GM18868 (cell line): ENCODE measurements around the gene FUT7.
"Not testable (repeated sequence)": the region's sequence is repeated elsewhere in the genome, so short reads cannot be mapped to it uniquely, and the experiment has no call there.

Experiments used
- ATAC-seq: cut with Tn5 transposase; IDR thresholded peaks from one replicate; pipeline ENCODE4 v1.9.1; 2021; ENCODE audit warnings: mild to moderate bottlenecking, moderate library complexity; ENCODE audit not compliant: unreplicated experiment

FUT7 gene

DNA sequence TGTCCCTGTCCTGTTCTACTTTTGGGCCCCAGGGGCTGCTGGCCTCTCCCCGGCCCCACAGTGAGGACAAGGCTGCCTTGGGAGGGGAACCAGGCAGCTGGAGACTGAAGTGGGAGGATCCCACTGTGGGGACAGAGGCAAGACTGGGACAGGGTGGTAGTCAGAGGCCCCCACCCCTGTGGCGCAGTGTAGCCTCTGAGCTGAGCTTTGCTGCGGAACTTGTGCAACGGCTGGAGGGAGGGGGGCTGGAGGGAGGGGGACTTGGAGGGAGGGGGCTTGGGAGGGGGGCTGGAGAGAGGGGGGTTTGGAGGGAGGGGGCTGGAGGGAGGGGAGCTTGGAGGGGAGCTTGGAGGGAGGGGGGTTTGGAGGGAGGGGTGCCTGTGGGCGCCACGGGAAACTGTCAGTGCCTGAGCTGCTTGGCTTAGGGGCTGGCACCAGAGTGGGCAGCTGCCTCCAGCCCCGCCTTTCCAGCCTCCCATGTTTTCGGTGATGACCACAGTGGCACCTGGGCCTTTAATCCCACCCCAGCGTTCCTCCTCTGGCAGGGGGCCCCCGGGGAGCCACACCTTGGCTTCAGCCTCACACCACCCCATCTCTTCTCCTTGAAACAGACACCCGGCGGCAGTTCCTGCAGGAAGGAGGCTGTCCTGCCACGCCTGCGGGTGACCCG is 2.3 kb upstream of the FUT7 start:
- ATAC-seq: no peak

DNA sequence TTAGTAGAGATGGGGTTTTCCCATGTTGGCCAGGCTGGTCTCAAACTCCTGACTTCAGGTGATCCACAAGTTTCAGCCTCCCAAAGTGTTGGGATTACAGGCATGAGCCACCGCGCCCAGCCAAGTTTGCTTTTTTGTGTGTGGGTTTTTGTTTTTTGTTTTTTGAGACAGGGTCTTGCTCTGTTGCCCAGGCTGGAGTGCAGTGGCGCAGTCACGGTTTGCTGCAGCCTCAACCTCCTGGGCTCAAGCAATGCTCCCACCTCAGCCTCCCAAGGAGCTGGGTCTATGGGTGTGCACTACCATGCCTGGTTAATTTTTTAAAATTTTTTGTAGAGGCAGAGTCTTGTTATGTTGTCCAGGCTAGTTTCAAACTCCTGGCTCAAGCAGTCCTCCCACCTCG is 1.6 kb upstream of the FUT7 start:
- ATAC-seq: not testable (repeated sequence)

DNA sequence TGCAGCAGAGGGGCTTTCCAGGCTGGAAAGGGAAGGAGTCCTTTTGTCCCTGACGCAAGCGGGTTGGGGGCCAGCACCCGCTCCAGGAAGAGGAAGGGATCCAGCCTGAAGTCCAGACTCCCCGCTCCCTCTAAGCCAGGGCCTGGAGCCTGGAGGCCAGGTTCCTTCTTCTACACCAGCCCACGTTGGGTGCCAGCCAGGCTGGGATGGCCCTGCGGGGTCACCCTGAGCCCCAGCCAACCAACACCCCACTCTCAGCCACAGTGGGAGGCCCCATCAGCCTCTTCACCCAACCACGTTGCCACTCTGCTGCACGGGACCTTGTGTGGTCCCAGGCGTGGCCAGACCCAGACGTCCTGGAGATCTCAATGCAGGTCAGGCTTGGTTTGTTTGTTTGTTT is 970 bp upstream of the FUT7 start:
- ATAC-seq: no peak

GRCh38 chr9:137030538-137031527 is 1.1 kb downstream of the FUT7 start:
- no peak for ATAC-seq

GRCh38 chr9:137030006-137030405 is 1.9 kb downstream of the FUT7 start:
- no peak for ATAC-seq

- no peak for ATAC-seq
Observed at GRCh38 chr9:137029058-137029936, 2.6 kb downstream of the FUT7 start.

DNA sequence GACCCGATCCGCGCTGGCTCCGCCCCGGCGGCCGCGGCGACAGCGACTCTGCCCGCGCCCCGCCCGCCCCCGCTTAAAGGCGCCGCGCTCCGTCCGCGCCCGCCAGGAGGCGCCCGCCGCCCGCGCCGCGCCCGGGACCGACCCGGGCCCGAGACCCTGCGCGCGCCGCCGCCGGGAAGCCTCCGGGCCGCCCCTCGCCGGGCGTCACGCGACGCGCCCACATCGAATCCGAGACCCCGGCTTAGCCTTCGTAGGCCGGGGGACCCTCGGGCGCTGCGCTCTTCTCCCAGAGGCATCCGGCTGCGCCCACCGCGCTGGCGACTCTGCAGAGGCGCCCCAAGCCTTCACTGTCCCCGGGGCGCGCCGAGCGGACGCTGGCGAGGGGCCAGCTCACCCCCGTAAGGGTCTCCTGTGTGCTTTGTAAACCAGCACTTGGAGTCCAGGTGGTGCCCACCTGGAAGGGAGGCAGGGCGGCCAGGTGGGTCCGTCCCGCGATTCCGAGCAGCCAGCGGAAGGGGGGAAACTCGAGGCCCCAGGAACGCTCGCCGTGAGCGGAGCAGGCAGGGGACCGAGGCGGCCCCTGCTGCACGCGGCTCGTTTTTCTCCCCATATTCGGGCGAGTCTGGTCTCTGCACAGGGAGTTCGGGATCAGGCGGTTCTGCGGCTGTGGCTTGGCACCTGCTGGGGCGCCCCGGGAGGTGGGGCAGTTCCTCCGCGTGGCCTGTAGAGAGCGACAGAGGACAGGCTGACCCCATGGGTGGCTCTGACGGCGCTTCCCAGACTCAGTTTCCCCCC is 3.4 kb downstream of the FUT7 start:
- ATAC-seq: no peak

- ATAC-seq: no peak
Observed at GRCh38 chr9:137027369-137028262, 4.3 kb downstream of the FUT7 start, which contains the start of gene ABCA2. Gene ABCA2, minus strand, starts transcription at chr9:137028237. Its CDS starts 97 bp downstream, at chr9:137028140.

GRCh38 chr9:137026828-137027227 is 5.1 kb downstream of the FUT7 start:
- no peak for ATAC-seq

- no peak for ATAC-seq
Observed at GRCh38 chr9:137026384-137026783, 5.5 kb downstream of the FUT7 start.

DNA sequence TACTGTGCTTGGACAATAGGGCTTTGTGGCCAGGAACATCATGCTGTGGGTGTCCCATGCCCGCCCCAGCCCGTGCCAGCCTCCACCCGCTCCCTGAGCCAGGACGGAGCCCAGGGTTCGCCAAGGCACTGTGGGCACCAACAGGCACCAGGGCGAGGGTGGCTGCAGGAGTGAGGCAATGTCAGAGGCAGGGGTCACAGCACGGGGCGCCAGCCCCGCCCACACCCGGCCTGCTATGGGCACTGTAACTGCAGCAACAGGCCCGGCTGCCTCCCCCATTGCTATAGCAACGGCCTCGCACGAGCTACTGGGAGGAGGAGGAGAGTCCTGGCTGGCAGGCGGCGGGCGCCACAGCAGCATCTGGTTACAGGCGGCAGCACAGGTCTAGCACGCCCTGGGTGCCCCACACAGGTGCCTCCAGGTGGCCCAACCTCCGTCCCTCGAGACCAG is 6.3 kb downstream of the FUT7 start:
- ATAC-seq: no peak

- ATAC-seq: no peak
Observed at GRCh38 chr9:137023583-137023991, 8.3 kb downstream of the FUT7 start.

GRCh38 chr9:137023157-137023556 is 8.7 kb downstream of the FUT7 start:
- no peak for ATAC-seq

DNA sequence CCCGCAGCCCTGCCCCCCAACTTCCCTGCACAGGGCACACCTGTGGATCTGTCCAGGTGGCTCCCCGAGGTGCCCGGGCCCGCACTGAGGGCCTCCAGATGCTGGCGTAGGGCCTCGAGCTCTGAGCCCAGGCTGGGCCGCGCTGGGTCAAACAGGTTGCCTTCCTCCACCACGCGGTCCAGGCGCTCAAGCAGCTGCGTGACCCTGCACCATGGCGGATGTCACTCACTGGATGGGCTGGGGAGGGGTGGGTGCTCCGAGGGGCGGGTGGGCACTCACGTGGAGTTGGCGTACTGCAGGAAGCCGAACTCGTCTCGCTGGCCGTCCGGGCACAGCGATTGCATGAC is 9.3 kb downstream of the FUT7 start:
- ATAC-seq: no peak

DNA sequence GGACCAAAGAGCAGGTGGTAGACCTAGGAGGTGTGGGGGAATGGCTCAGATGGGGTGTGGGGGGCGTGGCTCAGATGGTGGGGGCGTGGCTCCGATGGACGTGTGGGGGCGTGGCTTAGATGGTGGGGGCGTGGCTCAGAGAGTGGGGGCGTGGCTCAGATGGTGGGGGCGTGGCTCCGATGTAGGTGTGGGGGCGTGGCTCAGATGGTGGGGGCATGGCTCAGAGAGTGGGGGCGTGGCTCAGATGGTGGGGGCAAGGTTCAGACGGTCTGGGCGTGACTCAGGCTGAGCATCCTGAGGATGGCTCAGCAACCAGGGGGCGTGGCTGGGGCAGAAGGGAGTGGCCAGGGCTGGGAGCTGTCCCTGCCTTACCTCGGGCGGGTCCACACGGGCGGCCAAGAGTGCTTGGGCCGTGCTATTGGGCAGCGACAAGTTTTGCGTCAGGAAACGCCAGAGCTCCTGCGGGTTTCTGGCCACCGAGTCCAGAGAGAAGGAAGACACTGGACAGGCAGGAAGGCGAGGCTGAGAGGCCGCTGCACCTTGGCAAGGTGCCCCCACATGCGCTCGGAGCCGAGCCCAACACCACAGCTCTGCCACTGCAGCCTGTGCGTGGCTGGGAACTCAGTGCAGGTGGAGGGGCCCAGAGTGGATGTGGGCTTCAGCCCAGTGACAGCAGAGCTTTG is 9.8 kb downstream of the FUT7 start:
- no peak for ATAC-seq

GRCh38 chr9:137021568-137021978 is 10.3 kb downstream of the FUT7 start:
- no peak for ATAC-seq

GRCh38 chr9:137020771-137021567 is 10.9 kb downstream of the FUT7 start:
- ATAC-seq: no peak
